ENCODE measurements around the gene SMIM31. TPM values are rescaled to one million over a fixed set of nuclear protein-coding genes. Genes with fewer than 3 reads are reported as not detected.

The SMIM31 gene
- total and polyA plus RNA-seq, 9 of the 15 experiments (the other 6 are each of a cell fraction or from before 2014, with no cell fraction given): not detected

DNA sequence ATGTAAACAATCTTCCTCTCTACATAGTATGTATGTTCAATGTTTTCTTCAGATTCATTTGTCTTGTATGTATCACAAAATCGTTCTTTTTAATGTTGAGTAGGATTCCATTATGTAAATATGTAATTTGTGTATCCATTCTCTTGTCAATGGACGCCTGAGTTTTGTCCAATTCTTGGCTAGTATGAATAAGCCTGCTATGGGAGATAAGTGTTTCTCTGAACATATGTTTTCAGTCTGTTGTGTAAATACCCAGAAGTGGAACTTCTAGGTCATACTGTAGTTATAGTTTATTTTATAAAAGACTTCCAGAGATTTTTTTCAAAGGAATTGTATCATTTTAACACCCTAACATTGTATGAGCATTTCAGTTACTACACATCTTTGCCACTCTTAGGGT is 2.8 kb downstream of the SMIM31 start (continued):
- TF ChIP-seq, protein P1, sequence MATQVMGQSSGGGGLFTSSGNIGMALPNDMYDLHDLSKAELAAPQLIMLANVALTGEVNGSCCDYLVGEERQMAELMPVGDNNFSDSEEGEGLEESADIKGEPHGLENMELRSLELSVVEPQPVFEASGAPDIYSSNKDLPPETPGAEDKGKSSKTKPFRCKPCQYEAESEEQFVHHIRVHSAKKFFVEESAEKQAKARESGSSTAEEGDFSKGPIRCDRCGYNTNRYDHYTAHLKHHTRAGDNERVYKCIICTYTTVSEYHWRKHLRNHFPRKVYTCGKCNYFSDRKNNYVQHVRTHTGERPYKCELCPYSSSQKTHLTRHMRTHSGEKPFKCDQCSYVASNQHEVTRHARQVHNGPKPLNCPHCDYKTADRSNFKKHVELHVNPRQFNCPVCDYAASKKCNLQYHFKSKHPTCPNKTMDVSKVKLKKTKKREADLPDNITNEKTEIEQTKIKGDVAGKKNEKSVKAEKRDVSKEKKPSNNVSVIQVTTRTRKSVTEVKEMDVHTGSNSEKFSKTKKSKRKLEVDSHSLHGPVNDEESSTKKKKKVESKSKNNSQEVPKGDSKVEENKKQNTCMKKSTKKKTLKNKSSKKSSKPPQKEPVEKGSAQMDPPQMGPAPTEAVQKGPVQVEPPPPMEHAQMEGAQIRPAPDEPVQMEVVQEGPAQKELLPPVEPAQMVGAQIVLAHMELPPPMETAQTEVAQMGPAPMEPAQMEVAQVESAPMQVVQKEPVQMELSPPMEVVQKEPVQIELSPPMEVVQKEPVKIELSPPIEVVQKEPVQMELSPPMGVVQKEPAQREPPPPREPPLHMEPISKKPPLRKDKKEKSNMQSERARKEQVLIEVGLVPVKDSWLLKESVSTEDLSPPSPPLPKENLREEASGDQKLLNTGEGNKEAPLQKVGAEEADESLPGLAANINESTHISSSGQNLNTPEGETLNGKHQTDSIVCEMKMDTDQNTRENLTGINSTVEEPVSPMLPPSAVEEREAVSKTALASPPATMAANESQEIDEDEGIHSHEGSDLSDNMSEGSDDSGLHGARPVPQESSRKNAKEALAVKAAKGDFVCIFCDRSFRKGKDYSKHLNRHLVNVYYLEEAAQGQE (IDR thresholded peaks at IDR 0.05; ENCODE audit: borderline replicate concordance): no peak
- TF ChIP-seq, protein P1 (CRISPR knock-in tag; IDR thresholded peaks at IDR 0.05; ENCODE audit: low read depth): no peak
- TF ChIP-seq JUN (IDR thresholded peaks at IDR 0.05; ENCODE audit: borderline replicate concordance, low read depth, low read length): no peak
- no peak for TF ChIP-seq JUN (CRISPR knock-in tag; IDR thresholded peaks at IDR 0.05; ENCODE audit: borderline replicate concordance)
- TF ChIP-seq GATAD2A (IDR thresholded peaks at IDR 0.05): no peak
- no peak for TF ChIP-seq HEY1 (CRISPR knock-in tag; IDR thresholded peaks at IDR 0.05; ENCODE audit: borderline replicate concordance)
